SKM-1 treated with dmso at 0.1 percent for 144 hours (cell line): ENCODE measurements around the gene HSPA12A.

Source experiments
- DNase-seq: peaks from one replicate; lab custom pipeline; 2025; ENCODE audit not compliant: unreplicated experiment; lab: John Stamatoyannopoulos, UW

Gene HSPA12A

GRCh38 chr10:116634126-116634975 is 108.0 kb downstream of the HSPA12A start:
- no peak for DNase-seq

GRCh38 chr10:116633216-116633600 is 109.2 kb downstream of the HSPA12A start:
- no peak for DNase-seq

GRCh38 chr10:116632596-116633215 is 109.7 kb downstream of the HSPA12A start:
- no peak for DNase-seq

- no peak for DNase-seq
Measured at GRCh38 chr10:116631871-116632295, 110.5 kb downstream of the HSPA12A start.

- no peak for DNase-seq
Measured at GRCh38 chr10:116630020-116630419, 112.3 kb downstream of the HSPA12A start.

- DNase-seq, result no peak
Measured at GRCh38 chr10:116629340-116629739, 113.0 kb downstream of the HSPA12A start.

- DNase-seq, result no peak
Measured at GRCh38 chr10:116627386-116627933, 114.9 kb downstream of the HSPA12A start.

GRCh38 chr10:116626815-116627214 is 115.6 kb downstream of the HSPA12A start:
- DNase-seq, result no peak

- no peak for DNase-seq
Measured at GRCh38 chr10:116625845-116626244, 116.5 kb downstream of the HSPA12A start.

GRCh38 chr10:116621934-116622655 is 120.3 kb downstream of the HSPA12A start:
- DNase-seq, result no peak

- no peak for DNase-seq
Measured at GRCh38 chr10:116621476-116621875, 120.9 kb downstream of the HSPA12A start.
